SK-N-SH (cell line): ENCODE data around the gene GOLGA6A. TPM values are rescaled to one million over a fixed set of nuclear protein-coding genes. Genes with fewer than 3 reads are reported as not detected.
"Not testable (repeated sequence)": the region's sequence is repeated elsewhere in the genome, so short reads cannot be mapped to it uniquely, and the experiment has no call there.

Source experiments
- CTCF ChIA-PET: fragments of 300-600, 350-600 bp; formaldehyde crosslinking; extraction: SDS; loops from one replicate; lab custom pipeline; 2021; lab: Yijun Ruan, JAX
- POLR2A ChIA-PET: fragments of 350-600 bp; sonication (Branson Sonifier 250); formaldehyde crosslinking; extraction: SDS; loops from one replicate; lab custom pipeline; 2020; ENCODE audit warnings: antibody characterized with exemption, inconsistent platforms; lab: Yijun Ruan, JAX
- DNase-seq: peaks from one replicate; pipeline ENCODE4 v3.0.0; 2012
- H2AFZ ChIP-seq: fragments of 200-600 bp; sonication (generic); 2 replicates; pipeline ENCODE4 v1.8.1; 2016; ENCODE audit warnings: antibody characterized with exemption, mild to moderate bottlenecking, low read depth
- H3F3A ChIP-seq: fragments of 200-600 bp; sonication (generic); replicated peaks from 2 replicates; pipeline ENCODE3; 2016; ENCODE audit warnings: antibody characterized with exemption, mild to moderate bottlenecking; ENCODE audit not compliant: insufficient read depth
- H3K27ac ChIP-seq, 2 experiments: fragments of 200-500 bp in 1 of 2; fragments of 200-600 bp in 1 of 2; sonication (Bioruptor generic) in 1 of 2; sonication (generic), shearing (Covaris generic) in 1 of 2; 2 replicates each; pipeline versions ENCODE4 v1.5.1 to v1.6.1; 2014 to 2016; ENCODE audit warnings: low read depth in 2 of 2, inconsistent platforms in 1 of 2, low read length in 1 of 2, mild to moderate bottlenecking in 1 of 2, mixed read lengths in 1 of 2
- H3K27me3 ChIP-seq: fragments of 200-600 bp; sonication (generic), shearing (Covaris generic); 2 replicates; pipeline ENCODE4 v1.6.1; 2016; ENCODE audit warnings: mixed run types; ENCODE audit not compliant: insufficient read depth
- H3K36me3 ChIP-seq, 2 experiments: fragments of 200-500 bp in 1 of 2; fragments of 200-600 bp in 1 of 2; sonication (Bioruptor generic) in 1 of 2; sonication (generic) in 1 of 2; replicated peaks in 1 of 2; 2 replicates each; pipeline versions ENCODE3 to v1.5.1; 2014 to 2016; ENCODE audit warnings: low read length in 1 of 2, mild to moderate bottlenecking in 1 of 2; ENCODE audit not compliant: insufficient read depth in 2 of 2, control insufficient read depth in 1 of 2
- H3K4me1 ChIP-seq, 2 experiments: fragments of 200-500 bp in 1 of 2; fragments of 200-600 bp in 1 of 2; sonication (Bioruptor generic) in 1 of 2; sonication (generic), shearing (Covaris generic) in 1 of 2; 2 replicates each; pipeline versions ENCODE4 v1.5.1 to v1.6.1; 2014 to 2016; ENCODE audit warnings: low read depth in 1 of 2, low read length in 1 of 2, mixed run types in 1 of 2; ENCODE audit not compliant: insufficient read depth in 2 of 2, control insufficient read depth in 1 of 2
- H3K4me2 ChIP-seq: fragments of 200-600 bp; sonication (generic), shearing (Covaris generic); 2 replicates; pipeline ENCODE4 v1.6.1; 2017; ENCODE audit warnings: mixed run types
- H3K4me3 ChIP-seq, 2 experiments: fragments of 200-500 bp in 1 of 2; fragments of 200-600 bp in 1 of 2; sonication (Bioruptor generic) in 1 of 2; sonication (generic), shearing (Covaris generic) in 1 of 2; 2 replicates each; pipeline versions ENCODE4 v1.5.1 to v1.8.1; 2014 to 2016; ENCODE audit warnings: low read depth in 2 of 2, inconsistent platforms in 1 of 2, low read length in 1 of 2, mild to moderate bottlenecking in 1 of 2, mixed read lengths in 1 of 2, moderate library complexity in 1 of 2
- H3K79me2 ChIP-seq: fragments of 200-600 bp; sonication (generic); 2 replicates; pipeline ENCODE4 v1.8.1; 2017; ENCODE audit warnings: mild to moderate bottlenecking; ENCODE audit not compliant: insufficient read depth
- H3K9ac ChIP-seq: fragments of 200-600 bp; sonication (generic); 2 replicates; pipeline ENCODE4 v1.6.1; 2017; ENCODE audit warnings: mixed run types
- H3K9me2 ChIP-seq: fragments of 200-600 bp; sonication (generic); 2 replicates; pipeline ENCODE4 v1.6.1; 2017; ENCODE audit warnings: mixed run types
- H3K9me3 ChIP-seq: fragments of 200-600 bp; sonication (generic); 2 replicates; pipeline ENCODE4 v1.6.1; 2017; ENCODE audit warnings: mixed run types, mild to moderate bottlenecking, moderate library complexity
- H4K20me1 ChIP-seq: fragments of 200-600 bp; sonication (generic); 2 replicates; pipeline ENCODE4 v1.6.1; 2017; ENCODE audit warnings: mild to moderate bottlenecking, mixed run types; ENCODE audit not compliant: insufficient read depth
- FOXJ3 ChIP-seq: sonication (generic); formaldehyde crosslinking; IDR thresholded peaks from 2 replicates; pipeline ENCODE4 v1.5.1; 2020; ENCODE audit warnings: mild to moderate bottlenecking, missing genetic modification reagents
- FOXM1 ChIP-seq: IDR thresholded peaks from 2 replicates; pipeline ENCODE4 v1.4.0; 2012; ENCODE audit warnings: low read depth, mild to moderate bottlenecking
- GABPA ChIP-seq: IDR thresholded peaks from 2 replicates; pipeline ENCODE4 v1.4.0; 2012; ENCODE audit warnings: low read depth, mild to moderate bottlenecking
- GATA2 ChIP-seq: sonication (generic); formaldehyde crosslinking; IDR thresholded peaks from 2 replicates; pipeline ENCODE4 v1.5.0; 2020; ENCODE audit warnings: mild to moderate bottlenecking, missing genetic modification reagents
- JUND ChIP-seq: IDR thresholded peaks from 2 replicates; pipeline ENCODE4 v1.4.0; 2012
- MXI1 ChIP-seq: IDR thresholded peaks from 2 replicates; pipeline ENCODE4 v1.6.1; 2012; ENCODE audit warnings: mild to moderate bottlenecking, low read depth, low read length, improper control_type of control experiment
- POLR2AphosphoS5 ChIP-seq: IDR thresholded peaks from 2 replicates; pipeline ENCODE4 v1.6.1; 2012; ENCODE audit warnings: low read depth, low read length
- RAD21 ChIP-seq: IDR thresholded peaks from 2 replicates; pipeline ENCODE4 v1.6.1; 2012; ENCODE audit warnings: mild to moderate bottlenecking, low read length
- RXRA ChIP-seq: IDR thresholded peaks from 2 replicates; pipeline ENCODE4 v1.4.0; 2012; ENCODE audit warnings: low read depth, mild to moderate bottlenecking, borderline replicate concordance
- YY1 ChIP-seq: IDR thresholded peaks from 2 replicates; pipeline ENCODE4 v1.4.0; 2012; ENCODE audit warnings: low read depth, mild to moderate bottlenecking
- WGBS: methylation state at CpG from one replicate; pipeline ENCODE4 v1.1.6; 2017; ENCODE audit warnings: low lambda C conversion rate; 5-methylcytosine and 5-hydroxymethylcytosine counted together
- polyA plus RNA-seq, 3 experiments: library from polyadenylated mRNA; depleted of rRNA; stranded (reverse); fragments of >200 nt; gene quantifications; 2 replicates each; pipeline ENCODE4 v1.2.3, GENCODE V29; 2012
- TF ChIP-seq, protein P1 (sequence below): fragments of 200-600 bp; sonication (generic); IDR thresholded peaks from 2 replicates; pipeline ENCODE4 v1.6.1; 2017; ENCODE audit warnings: antibody characterized with exemption, mild to moderate bottlenecking, moderate library complexity
- TF ChIP-seq, protein P2 (sequence below): IDR thresholded peaks from 2 replicates; pipeline ENCODE4 v1.4.0; 2012; ENCODE audit warnings: low read depth

The GOLGA6A gene
- polyA plus RNA-seq, 1 of the 3 experiments (the other 2 are of a cell fraction), result not detected

- H3K9me3 ChIP-seq, result no peaks in the 10 kb centered on the region
- H3K9ac ChIP-seq, result no peak overlapping the region
- no peak overlapping the region for H3K27ac ChIP-seq
- WGBS, result 57% methylated on average over 4 of the region's 6 CpGs
- no peaks in the 10 kb centered on the region for H3K79me2 ChIP-seq
- no peak overlapping the region for H3K4me3 ChIP-seq
- no peaks in the 10 kb centered on the region for H3F3A ChIP-seq
- CTCF ChIA-PET, result interaction anchor here (1.6 to 2.2 kb wide), 2 partner anchors 12 to 262 kb away, joined by 3 to 9 read pairs; no protein-coding TSS in a partner anchor
- no peaks in the 10 kb centered on the region for H3K27me3 ChIP-seq
- POLR2A ChIA-PET, result no interaction called here
- TF ChIP-seq FOXM1 (no peak), YY1 (no peak), MXI1 (no peak), RAD21 (no peak), JUND (no peak), GABPA (no peak), RXRA (no peak), GATA2 (CRISPR knock-in tag) (no peak), FOXJ3 (CRISPR knock-in tag) (no peak), POLR2AphosphoS5 (no peak)
- TF ChIP-seq, protein P1, sequence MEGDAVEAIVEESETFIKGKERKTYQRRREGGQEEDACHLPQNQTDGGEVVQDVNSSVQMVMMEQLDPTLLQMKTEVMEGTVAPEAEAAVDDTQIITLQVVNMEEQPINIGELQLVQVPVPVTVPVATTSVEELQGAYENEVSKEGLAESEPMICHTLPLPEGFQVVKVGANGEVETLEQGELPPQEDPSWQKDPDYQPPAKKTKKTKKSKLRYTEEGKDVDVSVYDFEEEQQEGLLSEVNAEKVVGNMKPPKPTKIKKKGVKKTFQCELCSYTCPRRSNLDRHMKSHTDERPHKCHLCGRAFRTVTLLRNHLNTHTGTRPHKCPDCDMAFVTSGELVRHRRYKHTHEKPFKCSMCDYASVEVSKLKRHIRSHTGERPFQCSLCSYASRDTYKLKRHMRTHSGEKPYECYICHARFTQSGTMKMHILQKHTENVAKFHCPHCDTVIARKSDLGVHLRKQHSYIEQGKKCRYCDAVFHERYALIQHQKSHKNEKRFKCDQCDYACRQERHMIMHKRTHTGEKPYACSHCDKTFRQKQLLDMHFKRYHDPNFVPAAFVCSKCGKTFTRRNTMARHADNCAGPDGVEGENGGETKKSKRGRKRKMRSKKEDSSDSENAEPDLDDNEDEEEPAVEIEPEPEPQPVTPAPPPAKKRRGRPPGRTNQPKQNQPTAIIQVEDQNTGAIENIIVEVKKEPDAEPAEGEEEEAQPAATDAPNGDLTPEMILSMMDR, result no peak
- TF ChIP-seq, protein P2, sequence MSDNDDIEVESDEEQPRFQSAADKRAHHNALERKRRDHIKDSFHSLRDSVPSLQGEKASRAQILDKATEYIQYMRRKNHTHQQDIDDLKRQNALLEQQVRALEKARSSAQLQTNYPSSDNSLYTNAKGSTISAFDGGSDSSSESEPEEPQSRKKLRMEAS, result no peak
- no peak overlapping the region for H2AFZ ChIP-seq
- no peaks in the 10 kb centered on the region for H4K20me1 ChIP-seq
- H3K4me2 ChIP-seq, result no peak overlapping the region
- H3K9me2 ChIP-seq, result no peaks in the 10 kb centered on the region
- H3K36me3 ChIP-seq, result no peaks in the 10 kb centered on the region
- no peaks in the 10 kb centered on the region; a peak in 1 of 4 replicates for H3K4me1 ChIP-seq
- DNase-seq, result no peak
These were observed 22.1 kb downstream of the GOLGA6A start for GRCh38 chr15:74060251-74060650.

DNA sequence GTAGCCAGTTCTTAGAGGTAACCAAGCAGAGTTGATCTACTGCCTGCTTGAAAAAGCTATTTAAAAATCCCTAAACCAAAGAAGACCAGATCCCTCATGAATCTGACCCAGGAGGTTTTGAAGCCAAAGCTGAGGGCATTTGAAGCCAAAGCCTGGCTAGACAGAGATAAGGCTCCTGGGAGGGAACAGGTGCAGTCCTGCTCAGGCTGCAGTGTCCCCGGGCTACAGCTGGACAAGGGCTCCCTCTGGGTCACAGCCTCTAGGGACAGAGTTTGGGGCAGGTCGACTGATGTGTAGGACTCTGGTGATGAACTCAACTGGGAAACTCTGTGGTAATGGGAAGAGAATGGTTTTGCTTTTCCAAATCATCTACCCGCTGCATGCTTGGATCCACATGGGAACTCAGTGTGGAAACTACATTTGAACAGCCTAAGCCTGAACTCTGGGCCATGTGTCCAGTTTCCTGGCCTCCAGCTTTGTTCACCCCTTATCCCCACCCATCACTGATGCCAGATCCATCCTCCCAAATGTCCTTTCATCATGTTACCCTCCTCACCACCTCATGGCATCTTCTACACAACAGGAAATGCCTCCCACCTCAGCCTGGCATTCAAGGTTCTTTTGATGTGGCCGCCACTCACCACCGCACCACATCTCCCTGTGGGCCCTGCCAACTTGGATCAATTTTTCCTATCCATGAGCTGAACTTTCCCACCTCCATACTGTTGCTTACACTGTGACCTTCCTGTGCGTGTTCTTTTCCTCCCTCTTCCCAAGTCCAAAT, 23.1 kb downstream of the GOLGA6A start:
- H3K4me2 ChIP-seq, H3K9me2 ChIP-seq, H3K27me3 ChIP-seq, H2AFZ ChIP-seq, POLR2A ChIA-PET, H3K36me3 ChIP-seq, H3K79me2 ChIP-seq, H3K9me3 ChIP-seq, DNase-seq, H3K27ac ChIP-seq, H3K4me3 ChIP-seq, H3F3A ChIP-seq, H4K20me1 ChIP-seq, H3K9ac ChIP-seq, H3K4me1 ChIP-seq: not testable (repeated sequence)
- 64% methylated on average over 6 of the region's 6 CpGs for WGBS
- CTCF ChIA-PET, result interaction anchor here (1.1 to 2.2 kb wide), 6 partner anchors 11 to 263 kb away, joined by 3 to 9 read pairs (median 4); no protein-coding TSS in a partner anchor

- 98% methylated on average over 5 of the region's 5 CpGs for WGBS
- peaks cover 7 to 12% of the 10 kb centered on the region in 2 experiments; a peak in 3 of 4 replicates for H3K4me1 ChIP-seq
- H3K4me3 ChIP-seq, H3K79me2 ChIP-seq, H3K9me3 ChIP-seq, DNase-seq, H3F3A ChIP-seq, POLR2A ChIA-PET, H3K27ac ChIP-seq, H3K9me2 ChIP-seq, H3K9ac ChIP-seq, H3K27me3 ChIP-seq, H3K4me2 ChIP-seq, H3K36me3 ChIP-seq, H4K20me1 ChIP-seq, H2AFZ ChIP-seq: not testable (repeated sequence)
- CTCF ChIA-PET, result interaction anchor here (3.8 to 15.7 kb wide), 2 partner anchors 12 to 271 kb away, joined by 25 to 339 read pairs; no protein-coding TSS in a partner anchor
These were observed 26.0 kb downstream of the GOLGA6A start for GRCh38 chr15:74056330-74056729.
